Activated T-helper 9 cell treated with anti-CD3 and anti-CD28 coated beads, Interleukin-2, amount 50 U/mL, for 16 hours (primary cell): ENCODE measurements around the gene TRIM65.
"Not testable (repeated sequence)": the region's sequence is repeated elsewhere in the genome, so short reads cannot be mapped to it uniquely, and the experiment has no call there.

ENCODE experiments used
- DNase-seq: peaks from one replicate; pipeline ENCODE4 v3.0.0-alpha.2; 2020; ENCODE audit warnings: low read depth

Gene TRIM65

DNA sequence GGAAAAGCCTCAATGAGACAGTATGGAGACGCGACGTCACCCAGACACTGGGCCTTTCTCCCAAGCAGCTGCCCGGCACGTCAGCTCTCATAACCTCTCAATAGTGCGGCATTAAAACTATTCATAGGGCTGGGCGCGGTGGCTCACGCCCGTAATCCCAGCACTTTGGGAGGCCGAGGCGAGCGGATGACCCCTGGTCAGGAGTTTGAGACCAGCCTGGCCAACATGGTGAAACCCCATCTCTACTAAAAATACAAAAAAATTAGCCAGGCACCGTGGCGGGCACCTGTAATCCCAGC, 45.1 kb downstream of the TRIM65 start:
- DNase-seq: not testable (repeated sequence)

DNA sequence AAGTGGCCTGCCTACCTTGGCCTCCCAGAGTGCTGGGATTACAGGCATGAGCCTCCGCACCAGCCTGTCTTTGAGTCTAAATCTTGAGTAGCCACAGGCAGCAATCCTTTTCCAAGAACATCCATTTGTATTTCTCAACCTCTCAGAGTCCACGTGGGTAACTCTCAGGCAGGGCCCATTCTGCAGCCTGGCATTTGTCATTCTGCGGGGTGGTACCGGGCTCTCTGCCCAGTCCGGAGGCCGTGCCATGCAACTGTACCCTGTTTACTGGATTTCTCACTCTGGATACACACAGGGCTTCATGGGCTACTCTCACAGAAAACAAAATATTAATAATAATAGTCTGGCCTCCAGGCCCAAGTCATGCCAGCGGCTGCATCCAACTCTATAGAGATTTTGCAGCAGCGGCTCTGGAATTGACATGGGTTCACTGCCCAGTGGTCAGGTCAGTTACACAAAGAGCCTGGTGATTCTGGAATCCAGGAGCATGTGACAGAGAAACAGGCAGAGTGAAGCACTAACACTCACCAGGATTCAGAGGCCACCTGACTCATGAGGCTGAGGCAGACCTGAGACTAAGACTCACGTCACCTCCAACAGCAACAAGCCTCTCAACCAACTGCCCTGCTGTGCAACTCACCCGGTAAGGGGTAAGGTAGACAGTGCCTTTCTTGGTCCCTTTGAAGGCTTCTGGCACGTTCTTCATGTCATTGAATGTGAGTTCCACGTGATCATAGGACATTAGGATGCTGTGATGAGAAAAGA, 45.6 kb downstream of the TRIM65 start:
- no peak for DNase-seq

DNA sequence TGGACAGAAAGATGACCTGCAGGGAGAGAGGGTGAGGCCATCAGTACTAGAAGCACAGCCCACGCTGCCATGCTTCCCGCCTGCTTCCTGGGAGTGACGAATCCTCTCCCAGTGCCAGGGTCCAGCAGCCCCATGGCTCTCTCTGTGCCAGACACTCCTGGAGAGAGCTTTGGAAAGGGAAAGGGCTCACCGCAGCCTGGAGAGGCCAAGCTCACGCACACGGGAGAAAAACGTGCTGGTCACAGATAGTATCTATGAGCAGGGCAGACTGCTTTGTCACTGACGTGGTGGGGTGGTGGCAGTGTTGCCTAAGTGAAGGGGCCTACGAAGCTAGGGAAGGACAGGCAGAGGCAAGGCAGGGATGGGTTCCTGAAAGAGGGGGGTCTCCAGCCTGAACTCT, 47.0 kb downstream of the TRIM65 start:
- no peak for DNase-seq

DNA sequence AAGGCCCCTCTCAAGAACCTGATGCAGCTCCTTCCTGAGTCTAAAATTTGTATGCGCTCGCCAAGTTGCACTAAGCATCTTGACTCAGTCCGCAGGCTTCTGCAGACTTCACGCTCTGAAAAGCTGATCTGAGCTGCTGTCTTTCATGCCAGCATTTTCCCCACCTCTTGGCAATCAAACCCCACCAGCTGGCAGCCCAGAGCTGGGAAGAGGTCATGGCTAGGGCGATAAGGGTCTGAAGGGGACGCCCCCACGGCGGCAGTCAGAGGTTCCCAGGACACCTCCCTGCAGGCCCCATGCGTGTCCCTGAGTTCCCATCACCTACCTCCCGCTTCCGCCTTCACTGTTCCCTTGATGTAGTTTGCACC, 47.5 kb downstream of the TRIM65 start:
- no peak for DNase-seq

DNA sequence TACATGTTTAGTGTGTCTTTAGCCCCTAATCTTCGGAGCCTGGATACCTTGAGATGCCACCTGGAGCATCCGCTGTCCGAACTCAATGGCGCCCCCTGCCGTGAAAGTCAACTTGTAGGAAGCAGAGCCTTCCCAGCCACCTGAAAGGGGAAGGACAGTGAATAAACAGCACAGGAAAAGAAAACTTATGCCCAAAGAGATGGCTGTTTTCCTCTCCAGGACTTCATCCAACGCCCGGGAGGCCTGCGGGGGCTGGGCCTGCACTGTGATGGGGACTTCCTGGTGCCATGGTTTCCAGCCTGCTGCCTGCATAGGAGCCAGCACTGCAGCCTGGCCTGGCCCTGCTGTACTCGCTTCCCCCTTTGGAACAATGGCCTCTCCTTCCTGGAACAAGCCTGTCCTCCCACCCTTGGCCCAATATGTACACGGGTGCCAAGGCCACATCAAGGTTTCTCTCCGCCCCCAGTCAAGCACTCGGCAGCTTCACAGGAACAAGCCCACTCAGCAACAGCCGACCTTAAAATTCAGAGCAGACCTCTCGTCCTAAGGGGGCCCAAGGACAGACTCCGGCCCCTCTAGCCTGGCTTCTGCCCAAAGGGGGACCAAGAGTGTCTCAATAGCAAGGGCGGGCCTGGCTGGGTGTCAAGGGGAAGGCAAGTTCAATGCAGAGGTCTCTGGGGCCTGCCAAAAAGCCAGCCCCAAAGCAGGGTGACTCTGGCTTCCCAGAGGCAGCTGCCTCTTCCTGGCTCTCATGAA, 48.0 kb downstream of the TRIM65 start:
- DNase-seq: peak; percentile 73

DNA sequence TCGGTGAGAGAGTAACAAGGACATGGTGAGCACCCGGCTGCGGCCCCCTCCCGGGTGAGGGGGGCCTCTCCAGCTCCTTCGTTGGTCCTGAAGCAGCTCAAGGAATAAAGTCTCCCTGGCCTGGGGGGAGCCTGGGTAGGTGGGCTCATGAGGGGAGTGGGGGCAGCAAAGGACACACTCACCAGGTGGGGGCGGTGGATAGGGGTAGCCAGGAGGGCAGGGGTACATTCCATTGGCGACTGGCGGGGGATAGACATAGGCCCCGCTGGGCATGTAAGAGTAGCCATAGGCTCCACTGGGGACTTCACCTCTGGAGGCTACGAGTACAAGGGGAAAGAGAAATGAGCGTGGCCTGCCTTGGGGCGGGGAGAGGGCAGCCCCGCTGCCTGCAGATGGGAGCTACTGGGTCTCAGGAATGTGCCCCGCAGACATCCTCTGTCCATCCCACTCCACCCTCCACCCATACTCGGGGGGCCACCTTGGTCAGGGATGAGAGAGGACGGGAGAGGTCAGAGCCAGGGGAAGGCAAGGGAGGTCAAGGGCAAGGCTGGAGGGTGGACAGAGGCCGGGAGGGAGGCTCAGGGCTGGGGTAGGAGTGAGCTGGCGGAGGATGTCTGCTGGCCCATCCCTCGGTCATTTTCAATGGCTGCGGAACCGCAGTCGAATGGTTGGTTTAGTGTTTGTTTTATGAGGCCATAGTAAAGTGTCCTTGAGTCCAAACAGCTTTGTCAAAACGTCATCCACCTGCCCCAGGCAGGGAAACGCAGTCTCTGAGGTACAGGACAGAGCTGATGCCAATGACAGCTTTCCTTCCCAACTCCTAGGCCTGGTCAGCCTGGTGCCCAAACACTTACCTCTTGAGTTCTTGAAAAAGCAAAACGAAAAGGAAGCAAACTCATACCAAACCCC, 48.9 kb downstream of the TRIM65 start:
- no peak for DNase-seq

DNA sequence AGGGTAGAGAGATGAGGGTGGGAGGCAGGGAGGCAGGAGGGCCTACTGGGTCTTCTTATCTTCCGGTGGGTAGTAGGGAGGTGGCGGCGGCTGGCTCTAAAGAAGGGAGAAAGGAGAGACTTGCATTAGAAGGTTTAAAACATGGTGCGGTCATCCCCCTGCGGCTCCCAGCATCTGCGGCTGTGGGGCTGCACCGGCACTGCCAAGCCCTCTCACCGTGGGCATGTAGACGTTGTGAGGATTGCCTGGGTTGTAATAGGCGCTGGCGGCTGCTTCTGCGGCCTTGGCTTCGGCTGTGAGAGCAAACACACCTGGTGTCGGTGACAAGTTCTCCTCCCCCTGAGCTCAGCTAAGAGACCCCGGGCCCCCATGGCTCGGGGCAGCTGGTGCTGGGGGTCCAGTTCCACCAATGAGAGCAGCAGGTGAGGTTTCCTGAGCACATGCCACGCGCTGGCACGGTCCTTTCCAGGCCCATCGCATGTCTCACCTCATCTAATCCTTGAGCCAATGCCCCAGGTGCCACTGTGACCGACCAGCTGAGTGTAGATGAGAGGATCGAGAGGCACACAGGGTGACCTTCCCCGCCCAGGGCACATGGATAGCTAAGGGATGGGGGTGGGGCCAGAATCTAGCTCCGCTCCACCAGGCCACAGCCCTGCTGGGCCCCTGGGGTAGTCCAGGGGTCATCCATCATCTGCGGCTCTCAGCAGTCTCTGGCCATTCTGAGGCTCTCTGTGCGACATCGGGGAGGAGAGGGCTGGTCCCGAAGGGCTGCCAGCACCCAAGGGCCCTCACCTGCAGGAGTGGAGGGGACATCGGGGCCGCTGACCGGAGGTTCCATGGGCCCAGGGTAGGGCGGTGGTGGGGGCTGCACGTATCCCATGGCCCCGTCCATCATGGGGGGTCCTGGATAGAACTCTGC, 49.8 kb downstream of the TRIM65 start:
- no peak for DNase-seq

DNA sequence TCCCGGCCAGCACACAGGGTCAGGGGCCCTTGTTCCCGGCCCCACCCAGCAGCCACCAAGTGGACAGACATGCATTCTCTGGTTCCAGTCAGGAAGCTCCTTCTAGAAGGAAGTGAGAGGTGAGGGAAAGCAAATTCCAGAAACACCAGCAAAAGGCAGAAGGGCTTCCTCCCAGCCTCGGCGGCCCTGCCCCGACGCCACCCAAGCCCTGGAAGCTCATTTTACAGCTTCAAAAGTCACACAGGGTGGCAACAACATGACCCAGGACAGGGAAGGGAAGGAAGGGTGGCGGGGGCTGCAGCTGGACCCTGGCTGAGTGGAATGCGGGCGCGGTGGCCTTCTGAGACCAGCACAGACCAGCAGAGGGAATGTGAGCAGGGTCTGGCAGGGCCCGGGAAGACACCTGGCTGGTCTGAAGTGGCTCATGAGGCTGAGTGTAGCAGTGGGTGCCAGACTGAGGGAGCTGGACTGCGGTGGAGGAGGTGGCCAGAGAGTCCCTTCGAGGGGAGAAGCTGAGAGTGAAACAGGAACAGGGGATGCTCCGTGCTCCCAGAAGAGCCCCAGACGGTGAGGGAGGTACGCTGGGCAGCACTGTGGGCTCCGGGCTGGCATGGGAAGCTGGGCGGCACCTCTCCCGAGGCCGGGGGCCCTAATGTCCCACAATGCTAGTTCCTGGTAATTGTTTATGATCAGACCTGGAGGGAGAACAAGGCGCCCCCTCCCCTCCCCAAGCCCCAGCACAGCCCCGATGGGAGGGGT, 50.6 kb downstream of the TRIM65 start:
- no peak for DNase-seq

DNA sequence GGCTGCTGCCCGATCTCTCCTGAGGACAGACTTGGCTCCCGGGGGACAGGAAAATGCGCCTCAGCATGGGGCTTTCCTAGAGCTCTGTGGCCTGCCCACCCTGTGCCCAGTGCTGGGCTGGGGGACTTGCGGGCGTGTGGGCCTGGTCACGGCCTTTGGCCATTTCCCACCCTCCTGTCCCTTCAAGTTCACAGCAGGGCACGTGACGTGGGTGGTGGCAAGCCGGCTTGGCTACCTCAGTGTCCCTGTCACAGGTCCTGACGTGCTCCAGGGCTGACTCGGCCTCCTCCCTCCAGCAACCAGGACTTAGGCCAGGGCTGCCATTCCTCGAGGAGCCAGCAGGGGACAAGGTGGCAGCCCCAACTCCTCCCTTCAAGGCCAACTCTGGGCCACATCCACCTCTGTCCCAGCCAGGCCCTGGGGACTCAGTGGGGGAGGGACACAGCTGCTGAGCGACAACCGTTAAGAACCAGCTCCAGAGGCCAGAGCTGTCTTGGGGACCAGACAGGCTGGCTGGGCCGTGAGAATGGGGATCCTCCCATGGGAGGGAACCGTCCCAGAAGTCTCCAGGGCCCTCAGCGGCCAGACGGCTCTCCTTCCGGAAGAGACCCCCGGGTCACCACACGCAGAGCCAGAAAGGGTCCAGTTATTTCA, 51.6 kb downstream of the TRIM65 start:
- no peak for DNase-seq

DNA sequence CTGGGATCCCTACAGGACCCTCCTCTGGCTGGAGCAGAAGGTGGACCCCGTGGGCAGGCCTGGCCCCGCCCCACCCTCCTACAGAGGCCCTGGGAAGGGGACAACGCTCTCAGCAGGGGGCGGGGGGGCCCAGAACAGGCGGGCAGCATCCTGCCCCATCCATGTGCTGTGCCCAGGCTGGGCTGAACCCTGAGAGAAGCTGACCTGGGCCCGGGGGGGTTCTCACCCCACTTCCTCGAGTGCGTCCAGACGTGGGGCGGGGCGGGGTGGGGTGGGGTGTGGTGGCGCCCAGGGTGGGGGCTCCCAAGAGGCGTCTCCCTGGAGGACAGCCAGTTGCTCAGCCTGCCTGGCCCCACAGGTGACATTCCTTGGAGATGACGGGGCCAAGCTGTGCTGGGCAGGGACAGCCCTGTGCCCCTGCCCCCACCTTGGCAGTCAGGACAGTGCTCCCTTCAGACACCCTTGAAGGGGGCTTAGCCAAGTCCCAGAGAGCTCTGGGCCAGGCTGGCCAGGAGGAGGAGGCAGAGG, 52.2 kb downstream of the TRIM65 start:
- DNase-seq: no peak

DNA sequence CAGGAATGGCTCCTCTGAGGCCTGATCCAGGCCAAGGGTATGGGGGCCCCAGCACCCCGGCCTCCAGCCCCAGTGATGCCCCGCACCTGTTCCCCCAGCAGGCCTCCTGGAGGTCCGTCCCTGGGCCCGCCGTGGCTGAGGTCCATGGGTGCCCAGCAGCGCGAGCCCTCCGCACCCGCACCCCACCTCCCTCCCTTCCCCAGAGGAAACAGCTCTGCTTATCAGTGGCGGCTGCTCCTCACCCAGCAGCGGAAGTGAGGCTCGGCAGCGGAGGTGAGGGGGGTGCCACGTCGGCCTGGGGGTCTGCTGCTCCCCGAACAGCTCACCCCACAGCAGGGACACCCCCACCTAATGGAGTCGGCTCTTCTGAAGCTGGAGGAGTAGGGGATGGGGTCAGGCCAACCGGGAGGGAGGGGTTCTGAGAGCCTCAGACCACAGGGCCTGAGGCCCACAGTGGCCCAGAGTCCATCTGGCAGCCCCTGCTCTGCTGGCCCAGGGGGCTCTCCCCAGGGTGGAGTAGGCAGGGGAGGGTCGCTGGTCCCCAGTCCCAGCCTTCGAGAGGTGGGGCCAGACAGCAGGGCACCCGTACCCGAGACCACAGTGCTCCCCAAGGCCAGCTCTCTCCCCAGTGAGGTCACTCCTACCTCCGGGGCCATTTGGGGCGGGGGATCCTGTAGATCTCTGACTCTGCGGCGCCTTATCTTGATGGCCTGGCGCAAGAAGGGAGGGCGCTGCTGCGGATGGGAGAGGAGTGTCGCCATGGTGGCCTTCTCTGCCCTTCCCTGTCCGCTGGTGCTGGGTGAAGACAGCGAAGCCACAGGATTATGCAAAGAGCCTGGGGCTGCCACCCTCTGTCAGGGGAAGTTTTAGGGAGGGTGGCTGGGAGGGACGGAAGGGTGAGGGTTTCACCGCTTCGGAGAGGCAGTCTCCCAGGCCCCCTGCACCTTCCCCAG, 52.9 kb downstream of the TRIM65 start, which contains the start of gene UNC13D:
Gene UNC13D, minus strand, starts transcription at position 828 of the 953 bp plus-strand sequence. Its CDS starts 67 bp downstream, at position 761.
- DNase-seq: peak; percentile 39

DNA sequence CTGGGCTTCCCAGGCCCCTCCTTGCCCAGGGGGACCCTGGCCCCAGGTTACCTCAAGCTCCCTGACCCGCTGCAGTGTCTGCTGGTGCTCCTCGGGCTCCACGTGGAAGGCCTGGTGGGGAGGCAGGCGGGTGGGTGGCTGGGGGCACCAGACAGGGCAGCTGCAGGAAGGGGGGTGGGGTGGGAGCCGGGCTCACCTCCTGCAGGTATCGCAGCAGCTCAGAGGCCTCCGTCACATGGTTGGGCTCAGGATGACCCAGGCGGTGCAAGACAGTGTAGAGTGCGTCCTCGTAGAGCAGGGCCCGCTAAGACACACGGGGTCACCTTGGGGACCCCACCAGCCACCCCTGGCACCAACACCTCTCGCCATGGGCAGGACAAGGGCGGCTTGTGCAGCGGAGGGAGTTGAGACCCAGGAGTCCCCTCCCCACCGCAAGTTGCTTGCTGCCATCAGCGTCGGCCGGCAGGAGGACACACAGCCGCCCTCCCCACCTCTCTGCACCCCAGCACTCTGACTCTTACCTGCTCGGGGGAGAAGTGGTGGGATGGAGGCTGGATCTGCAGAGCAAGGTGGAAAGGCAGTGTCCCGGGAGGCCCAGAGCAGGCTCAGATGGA, 53.7 kb downstream of the TRIM65 start:
- no peak for DNase-seq

DNA sequence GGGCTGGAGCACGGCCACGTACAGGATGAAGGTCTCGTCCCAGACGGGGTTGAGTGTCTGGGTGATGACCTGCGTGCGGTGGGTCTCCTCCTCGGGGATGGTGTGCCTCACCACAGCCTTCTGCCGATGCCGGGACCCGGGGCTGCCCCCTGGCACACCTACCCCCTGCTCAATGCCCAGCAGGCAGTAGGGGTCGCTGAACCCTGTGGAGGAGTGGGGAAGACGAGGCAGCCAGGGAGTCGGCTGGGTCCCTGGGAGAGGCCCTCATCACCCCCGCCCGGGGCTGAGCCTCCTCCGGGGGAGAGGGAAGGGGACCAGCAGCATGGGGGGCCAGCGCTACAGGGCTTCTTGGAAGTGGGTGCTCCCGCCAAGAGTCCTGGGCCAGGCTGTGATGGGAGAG, 54.3 kb downstream of the TRIM65 start:
- DNase-seq: no peak

DNA sequence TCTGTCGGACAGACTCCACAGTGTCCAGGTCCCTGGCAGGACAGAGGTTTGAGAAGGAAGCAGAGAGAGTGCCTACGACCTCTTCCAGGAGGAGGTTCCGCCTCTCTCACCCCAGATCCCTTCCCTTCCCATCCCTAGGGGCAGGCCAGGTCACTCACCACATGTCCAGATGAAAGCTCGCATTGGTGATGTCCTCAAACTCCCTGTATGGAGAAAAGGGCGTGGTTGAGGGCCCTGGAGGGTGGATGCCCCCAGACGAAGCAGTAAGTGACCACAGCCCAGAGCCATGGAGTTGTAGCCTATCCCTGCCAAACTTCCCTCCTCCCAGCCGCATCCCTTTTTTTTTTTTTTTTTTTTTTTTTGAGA, 56.0 kb downstream of the TRIM65 start:
- no peak for DNase-seq

DNA sequence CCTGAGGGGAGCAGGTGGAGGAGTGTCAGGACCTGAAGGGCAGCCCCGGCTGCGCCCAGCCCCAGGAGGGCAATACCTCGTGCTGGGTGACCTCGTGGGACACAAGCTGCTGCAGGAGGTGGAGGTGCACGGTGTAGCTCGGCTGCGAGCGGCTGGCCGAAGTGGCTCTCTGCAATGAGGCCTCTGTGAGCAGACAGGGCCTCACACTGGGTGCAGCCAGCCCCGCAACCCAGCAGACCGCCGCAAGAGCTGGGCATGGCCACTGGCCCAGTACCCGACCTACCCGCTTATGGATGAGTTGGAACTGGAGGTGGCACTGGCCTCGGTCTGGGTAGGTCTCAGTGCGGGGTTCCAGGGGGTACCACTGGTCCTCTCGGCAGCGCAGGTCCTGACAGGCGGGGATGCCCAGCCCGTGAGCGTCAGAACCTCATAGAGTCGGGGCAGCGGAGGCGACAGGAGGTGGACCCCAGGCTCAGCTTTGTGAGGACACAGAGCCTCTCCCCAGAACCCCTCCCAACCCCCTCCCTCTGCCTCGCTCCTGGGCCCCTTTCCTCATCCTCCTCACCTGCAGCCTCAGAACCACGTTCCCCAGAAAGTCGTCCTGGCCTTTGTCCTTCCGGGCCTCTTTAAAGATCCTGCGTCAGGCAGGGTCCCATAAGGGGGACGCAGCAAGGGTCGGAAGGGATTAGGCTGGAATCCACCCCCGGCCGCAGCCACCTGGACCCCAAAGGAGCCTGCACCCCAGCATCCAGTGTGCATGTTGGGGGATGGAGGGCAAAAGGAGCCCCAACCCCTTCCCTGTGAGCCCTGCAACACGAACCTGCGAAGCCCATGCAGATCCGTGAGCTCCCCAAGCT, 56.6 kb downstream of the TRIM65 start:
- no peak for DNase-seq
